Measurements from ENCODE around the gene SPAG8. TPM values are rescaled to one million over a fixed set of nuclear protein-coding genes. Genes with fewer than 3 reads are reported as not detected.

Gene SPAG8
- total and polyA plus RNA-seq, 9 of the 15 experiments (the other 6 are each of a cell fraction or from before 2014, with no cell fraction given) = 0.03 to 0.47 (median 0.21) TPM

DNA sequence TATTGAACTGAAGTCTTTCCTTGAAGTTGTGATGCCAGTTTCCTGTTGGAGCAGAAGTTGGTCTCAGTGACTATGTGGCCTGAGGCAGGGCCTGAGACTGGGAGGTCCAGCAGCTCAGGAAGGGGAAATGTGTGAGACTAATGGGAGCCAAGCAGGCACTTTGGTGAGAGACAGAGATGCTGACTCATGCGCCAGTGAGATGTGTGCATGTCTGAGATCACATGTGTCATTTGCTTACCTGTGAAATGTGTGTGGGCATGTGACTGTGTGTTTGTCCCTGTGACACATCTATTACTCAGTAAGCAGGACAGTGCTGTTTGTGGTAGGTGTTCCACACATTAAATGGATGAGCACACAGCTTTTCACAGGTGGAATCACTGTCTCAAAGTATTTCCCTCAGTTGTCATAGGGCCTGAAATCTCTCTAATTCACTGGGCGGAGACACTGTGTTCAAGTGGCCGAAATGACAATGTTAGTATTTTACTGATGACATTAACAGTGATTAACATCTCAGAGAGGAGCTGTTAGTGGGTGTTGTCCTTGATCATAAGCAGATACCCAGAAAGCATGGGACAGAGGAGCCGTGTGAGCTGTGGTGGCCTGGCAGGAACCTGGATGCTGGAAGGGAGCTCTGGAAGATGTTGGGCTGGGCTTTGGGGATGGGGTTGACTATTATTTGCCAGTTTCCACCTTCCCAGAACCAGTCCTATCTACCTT is 13.2 kb downstream of the SPAG8 start (continued):
- no peak for TF ChIP-seq ZNF655 (CRISPR knock-in tag; IDR thresholded peaks at IDR 0.05)
- no peak for TF ChIP-seq ID3 (CRISPR knock-in tag; IDR thresholded peaks at IDR 0.05)
- TF ChIP-seq ID3 (tag; IDR thresholded peaks at IDR 0.05) = no peak
- TF ChIP-seq NRF1 (conservative IDR thresholded peaks at IDR 0.05 in 1 of 2, IDR thresholded peaks at IDR 0.05 in 1 of 2) = peak; percentile 51 to 60
- no peak for TF ChIP-seq KLF1 (tag; IDR thresholded peaks at IDR 0.05)
- TF ChIP-seq GABPA (tag; conservative IDR thresholded peaks at IDR 0.05; ENCODE audit: low read depth) = no peak
- no peak for TF ChIP-seq HDAC6 (IDR thresholded peaks at IDR 0.05; ENCODE audit: low read depth, low read length)
- TF ChIP-seq CEBPB (tag; IDR thresholded peaks at IDR 0.05) = no peak
- TF ChIP-seq, protein P1, sequence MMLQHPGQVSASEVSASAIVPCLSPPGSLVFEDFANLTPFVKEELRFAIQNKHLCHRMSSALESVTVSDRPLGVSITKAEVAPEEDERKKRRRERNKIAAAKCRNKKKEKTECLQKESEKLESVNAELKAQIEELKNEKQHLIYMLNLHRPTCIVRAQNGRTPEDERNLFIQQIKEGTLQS (IDR thresholded peaks at IDR 0.05) = peak; percentile 81
- TF ChIP-seq, protein P1 (CRISPR knock-in tag; conservative IDR thresholded peaks at IDR 0.05) = no peak
- no peak for TF ChIP-seq GABPB1 (CRISPR knock-in tag; IDR thresholded peaks at IDR 0.05)
- no peak for TF ChIP-seq NELFE (IDR thresholded peaks at IDR 0.05; ENCODE audit: insufficient read depth, insufficient read length)
- no peak for TF ChIP-seq ASH1L (IDR thresholded peaks at IDR 0.05; ENCODE audit: borderline replicate concordance, low read depth, partially characterized antibody)
- 0 out of 2 replicates have a peak, but pooled peaks have one; percentile 54 for TF ChIP-seq JUN (IDR thresholded peaks at IDR 0.05; ENCODE audit: borderline replicate concordance, low read depth, low read length)
- no peak for TF ChIP-seq JUN (CRISPR knock-in tag; IDR thresholded peaks at IDR 0.05; ENCODE audit: borderline replicate concordance)
- TF ChIP-seq BACH1 (tag; IDR thresholded peaks at IDR 0.05) = 0 out of 2 replicates have a peak, but pooled peaks have one; percentile 24
- no peak for TF ChIP-seq FOXO4 (CRISPR knock-in tag; IDR thresholded peaks at IDR 0.05)
- TF ChIP-seq NFE2 (IDR thresholded peaks at IDR 0.05; ENCODE audit: low read depth) = peak; percentile 94
- TF ChIP-seq ZNF140 (CRISPR knock-in tag; IDR thresholded peaks at IDR 0.05) = no peak
- TF ChIP-seq PPARD (CRISPR knock-in tag; IDR thresholded peaks at IDR 0.05) = no peak
- no peak for TF ChIP-seq ZNF282 (CRISPR knock-in tag; IDR thresholded peaks at IDR 0.05)
- no peak for TF ChIP-seq CBX3 (IDR thresholded peaks at IDR 0.05; ENCODE audit: borderline replicate concordance in 1 of 2, low read length in 2 of 2)
- no peak for TF ChIP-seq MED1 (CRISPR knock-in tag; IDR thresholded peaks at IDR 0.05; ENCODE audit: borderline replicate concordance)
- TF ChIP-seq TARDBP (IDR thresholded peaks at IDR 0.05) = no peak
- no peak for TF ChIP-seq SRSF3 (IDR thresholded peaks at IDR 0.05; ENCODE audit: insufficient read depth, low read length)
- peak; percentile 71 for TF ChIP-seq BHLHE40 (IDR thresholded peaks at IDR 0.05; ENCODE audit: low read length)

Data from K562 (cell line).